CD14-positive monocyte (primary cell): ENCODE data around the gene CELF2. TPM values are rescaled to one million over a fixed set of nuclear protein-coding genes. Genes with fewer than 3 reads are reported as not detected.

ENCODE experiments used
- DNase-seq, 3 donors: peaks; one replicate each; pipeline ENCODE4 v3.0.0-alpha.2; 2011 to 2022
- H2AFZ ChIP-seq: 2 replicates; pipeline ENCODE4 v1.6.0; 2012; ENCODE audit warnings: mild to moderate bottlenecking, low read depth, low read length, inconsistent platforms; ENCODE audit not compliant: insufficient read depth, poor library complexity, severe bottlenecking
- H3K27ac ChIP-seq, 2 donors: 1 replicate in 1 of 2; 2 replicates in 1 of 2; pipeline ENCODE4 v1.5.1; 2012 to 2013; ENCODE audit warnings: low read length in 2 of 2, control low read depth in 1 of 2, inconsistent platforms in 1 of 2, low read depth in 1 of 2, mild to moderate bottlenecking in 1 of 2
- H3K27me3 ChIP-seq, 2 donors: one replicate each; pipeline versions ENCODE4 v1.6.0 to v1.6.1; 2011 to 2013; ENCODE audit warnings: low read length in 2 of 2; ENCODE audit not compliant: control insufficient read depth in 2 of 2, insufficient read depth in 2 of 2
- H3K36me3 ChIP-seq, 2 donors: replicated peaks in 1 of 2; 1 replicate in 1 of 2; 2 replicates in 1 of 2; pipeline versions ENCODE4 v1.5.1 to v1.6.1; 2012 to 2013; ENCODE audit warnings: low read length in 2 of 2, control low read depth in 1 of 2, inconsistent platforms in 1 of 2, mild to moderate bottlenecking in 1 of 2; ENCODE audit not compliant: insufficient read depth in 2 of 2, control insufficient read depth in 1 of 2
- H3K4me1 ChIP-seq, 2 donors: 1 replicate in 1 of 2; 2 replicates in 1 of 2; pipeline versions ENCODE4 v1.5.1 to v1.6.1; 2012 to 2013; ENCODE audit warnings: low read length in 2 of 2, control low read depth in 1 of 2, inconsistent platforms in 1 of 2, mild to moderate bottlenecking in 1 of 2, moderate library complexity in 1 of 2; ENCODE audit not compliant: insufficient read depth in 2 of 2, control insufficient read depth in 1 of 2
- H3K4me2 ChIP-seq: replicated peaks from 2 replicates; pipeline ENCODE3; 2012; ENCODE audit warnings: low read length, moderate library complexity, mild to moderate bottlenecking; ENCODE audit not compliant: poor library complexity, severe bottlenecking; ENCODE audit errors: extremely low read depth
- H3K4me3 ChIP-seq, 3 experiments: fragments of 200-600 bp in 1 of 3; sonication (generic) in 1 of 3; replicated peaks in 1 of 3; 1 replicate in 2 of 3; 2 replicates in 1 of 3; pipeline ENCODE4 v1.5.1; 2011 to 2013; ENCODE audit warnings: low read length in 3 of 3, mild to moderate bottlenecking in 3 of 3, control low read depth in 2 of 3, low read depth in 2 of 3, inconsistent platforms in 1 of 3, moderate library complexity in 1 of 3
- H3K79me2 ChIP-seq: 2 replicates; pipeline ENCODE4 v1.6.0; 2012; ENCODE audit warnings: mild to moderate bottlenecking, control low read depth, inconsistent platforms, low read length, moderate library complexity; ENCODE audit not compliant: insufficient read depth
- H3K9ac ChIP-seq: 2 replicates; pipeline ENCODE4 v1.6.0; 2017; ENCODE audit warnings: low read length, mild to moderate bottlenecking; ENCODE audit not compliant: insufficient read depth, poor library complexity, severe bottlenecking
- H3K9me3 ChIP-seq, 2 donors: replicated peaks in 1 of 2; 1 replicate in 1 of 2; 2 replicates in 1 of 2; pipeline versions ENCODE4 v1.5.1 to v1.6.1; 2012 to 2013; ENCODE audit warnings: low read length in 2 of 2, control low read depth in 1 of 2; ENCODE audit not compliant: control insufficient read depth in 1 of 2, insufficient read depth in 1 of 2
- H4K20me1 ChIP-seq: 2 replicates; pipeline ENCODE4 v1.6.0; 2012; ENCODE audit warnings: mild to moderate bottlenecking, low read length, control low read depth, moderate library complexity; ENCODE audit not compliant: insufficient read depth
- H3K27ac Mint-ChIP-seq, 7 donors: one replicate each; pipeline ENCODE4 v1.8.0; 2020; ENCODE audit warnings: mild to moderate bottlenecking in 7 of 7, mixed read lengths in 7 of 7, moderate library complexity in 6 of 7, inconsistent platforms in 2 of 7
- H3K27me3 Mint-ChIP-seq, 3 donors: one replicate each; pipeline ENCODE4 v1.8.0; 2021 to 2022; ENCODE audit warnings: low read depth in 3 of 3, mild to moderate bottlenecking in 3 of 3, mixed read lengths in 3 of 3, moderate library complexity in 3 of 3, inconsistent platforms in 1 of 3
- H3K36me3 Mint-ChIP-seq, 2 donors: one replicate each; pipeline ENCODE4 v1.8.0; 2020; ENCODE audit warnings: mixed read lengths in 2 of 2, inconsistent platforms in 1 of 2, mild to moderate bottlenecking in 1 of 2
- H3K4me1 Mint-ChIP-seq: one replicate; pipeline ENCODE4 v1.8.0; 2020; ENCODE audit warnings: mild to moderate bottlenecking, mixed read lengths
- H3K4me3 Mint-ChIP-seq, 2 donors: one replicate each; pipeline ENCODE4 v1.8.0; 2020; ENCODE audit warnings: mild to moderate bottlenecking in 2 of 2, mixed read lengths in 2 of 2, moderate library complexity in 1 of 2
- H3K9me3 Mint-ChIP-seq, 7 donors: one replicate each; pipeline ENCODE4 v1.8.0; 2020 to 2022; ENCODE audit warnings: mixed read lengths in 7 of 7, mild to moderate bottlenecking in 6 of 7, moderate library complexity in 6 of 7, inconsistent platforms in 2 of 7
- CTCF ChIP-seq: fragments of 200-600 bp; IDR thresholded peaks from one replicate; pipeline ENCODE4 v1.8.0; 2022; ENCODE audit warnings: antibody characterized with exemption, mild to moderate bottlenecking
- WGBS: methylation state at CpG from one replicate; pipeline ENCODE4 v1.1.5; 2013; ENCODE audit warnings: missing lambda C conversion rate; ENCODE audit not compliant: insufficient coverage; 5-methylcytosine and 5-hydroxymethylcytosine counted together
- intact Hi-C, 2 donors: fragments of 100-400 bp; cut with micrococcal nuclease; formaldehyde crosslinking; loops; one replicate each; pipeline versions ENCODE4 v1.15.0 to v1.15.1; 2023
- polyA plus RNA-seq, 3 donors: library from polyadenylated mRNA; depleted of rRNA in 1 of 3; unstranded in 2 of 3; stranded (reverse) in 1 of 3; fragments of 300-500 nt in 2 of 3; fragments of >200 nt in 1 of 3; fragmentation: Illumina TruSeq in 2 of 3; gene quantifications; 1 replicate in 2 of 3; 2 replicates in 1 of 3; pipeline ENCODE4 v1.2.3, GENCODE V29; 2012 to 2021

CELF2 gene
- polyA plus RNA-seq, 3 donors, result 53.5 to 93.3 (median 80.5) TPM

GRCh38 chr10:11252887-11253286, 235.2 kb downstream of the CELF2 start:
- Histone ChIP-seq H3K9me3 (no peaks in the 10 kb centered on the region), H2AFZ (no peak overlapping the region), H3K4me1 (peaks cover 6 to 9% of the 10 kb centered on the region in 2 donors), H4K20me1 (peaks cover 100% of the 10 kb centered on the region), H3K27me3 (no peaks in the 10 kb centered on the region), H3K36me3 (peaks cover 86 to 98% of the 10 kb centered on the region in 2 donors), H3K27ac (peak overlapping the region in 1 of 2 donors; percentile 46), H3K4me3 (no peak overlapping the region), H3K9ac (no peak overlapping the region), H3K79me2 (peaks cover 99% of the 10 kb centered on the region), H3K4me2 (no peak overlapping the region)
- 100% methylated on average over 5 of the region's 7 CpGs for WGBS
- H3K4me1 Mint-ChIP-seq, result peaks cover 26% of the 10 kb centered on the region
- peak overlapping the region in 3 of 7 donors; percentile 0 to 63 (median 21) for H3K27ac Mint-ChIP-seq
- no peak for TF ChIP-seq CTCF
- DNase-seq, result no peak
- H3K4me3 Mint-ChIP-seq, result no peak overlapping the region
- peaks cover 81 to 91% of the 10 kb centered on the region in 2 donors for H3K36me3 Mint-ChIP-seq
- peaks cover 0 to 1% (median 0%) of the 10 kb centered on the region in 3 donors for H3K27me3 Mint-ChIP-seq
- intact Hi-C loops, result no loop called here
- no peaks in the 10 kb centered on the region for H3K9me3 Mint-ChIP-seq

GRCh38 chr10:11253385-11254002, 235.8 kb downstream of the CELF2 start:
- Histone ChIP-seq H4K20me1 (peaks cover 100% of the 10 kb centered on the region), H3K9ac (no peak overlapping the region), H3K79me2 (peaks cover 99% of the 10 kb centered on the region), H3K4me2 (no peak overlapping the region), H2AFZ (no peak overlapping the region), H3K4me1 (peaks cover 12 to 15% of the 10 kb centered on the region in 2 donors), H3K27ac (peak overlapping the region in 1 of 2 donors; percentile 46), H3K36me3 (peaks cover 89 to 100% of the 10 kb centered on the region in 2 donors), H3K9me3 (no peaks in the 10 kb centered on the region), H3K27me3 (no peaks in the 10 kb centered on the region), H3K4me3 (no peak overlapping the region)
- Mint-ChIP-seq H3K4me1 (peaks cover 31% of the 10 kb centered on the region), H3K4me3 (no peak overlapping the region), H3K27me3 (peaks cover 0 to 1% (median 0%) of the 10 kb centered on the region in 3 donors), H3K27ac (peak overlapping the region in 1 of 7 donors; percentile 63), H3K36me3 (peaks cover 84 to 97% of the 10 kb centered on the region in 2 donors), H3K9me3 (no peaks in the 10 kb centered on the region)
- intact Hi-C loops, result no loop called here
- 100% methylated on average over 1 of the region's 10 CpGs for WGBS
- no peak for TF ChIP-seq CTCF
- DNase-seq, result no peak
